Body of pancreas (tissue), 4 donors: ENCODE measurements around the gene RASAL1. TPM values are rescaled to one million over a fixed set of nuclear protein-coding genes. Genes with fewer than 3 reads are reported as not detected.

ENCODE experiments used
- ATAC-seq: fragments of 150-250 bp; one replicate; pipeline ENCODE4 v1.9.1; 2016
- DNase-seq, 4 donors: peaks; one replicate each; pipeline ENCODE4 v3.0.0-alpha.2; 2019
- H3K27ac ChIP-seq, 4 donors: fragments of 200-600 bp; sonication (generic); 1 replicate in 3 of 4; 2 replicates in 1 of 4; pipeline versions ENCODE4 v1.5.1 to v1.6.1; 2016 to 2019; ENCODE audit warnings: mild to moderate bottlenecking in 1 of 4, mixed read lengths in 1 of 4, moderate library complexity in 1 of 4
- H3K27me3 ChIP-seq, 2 donors: fragments of 200-600 bp; sonication (generic); one replicate each; pipeline ENCODE4 v1.6.0; 2016; ENCODE audit warnings: mild to moderate bottlenecking in 1 of 2
- H3K36me3 ChIP-seq, 2 donors: fragments of 200-600 bp; sonication (generic); replicated peaks in 1 of 2; 2 replicates each; pipeline ENCODE4 v1.5.1; 2016; ENCODE audit warnings: low read depth in 2 of 2; ENCODE audit not compliant: insufficient read depth in 1 of 2
- H3K4me1 ChIP-seq: fragments of 200-600 bp; sonication (generic); one replicate; pipeline ENCODE4 v1.6.0; 2016
- H3K4me3 ChIP-seq, 2 donors: fragments of 200-600 bp; sonication (generic); 1 replicate in 1 of 2; 2 replicates in 1 of 2; pipeline ENCODE4 v1.5.1; 2016 to 2019
- H3K9me3 ChIP-seq, 3 donors: fragments of 200-600 bp; sonication (generic); 1 replicate in 2 of 3; 2 replicates in 1 of 3; pipeline ENCODE4 v1.5.1; 2016
- CTCF ChIP-seq, 7 experiments: fragments of 450-650 bp in 4 of 7; fragments of 200-600 bp in 3 of 7; sonication (generic) in 3 of 7; IDR thresholded peaks; one replicate each; pipeline ENCODE4 v1.5.1; 2016 to 2019; ENCODE audit warnings: antibody characterized with exemption in 7 of 7
- POLR2A ChIP-seq, 3 donors: fragments of 450-650 bp; IDR thresholded peaks; one replicate each; pipeline ENCODE4 v1.6.1; 2016; ENCODE audit warnings: antibody characterized with exemption in 3 of 3, mild to moderate bottlenecking in 2 of 3
- WGBS, 2 donors: methylation state at CpG; one replicate each; pipeline ENCODE4 v1.1.5; 2017; 5-methylcytosine and 5-hydroxymethylcytosine counted together
- intact Hi-C: fragments of 100-400 bp; cut with DNase I; formaldehyde crosslinking; loops from one replicate; pipeline ENCODE4 v1.15.1; 2023
- total RNA-seq, 2 donors: library from RNA; depleted of rRNA; stranded (reverse); fragments of >200 nt; gene quantifications; one replicate each; pipeline ENCODE4 v1.1.0, GENCODE V29; 2016

RASAL1 gene
- total RNA-seq, 2 donors from 2014 or later: 0.66 to 2.1 TPM

DNA sequence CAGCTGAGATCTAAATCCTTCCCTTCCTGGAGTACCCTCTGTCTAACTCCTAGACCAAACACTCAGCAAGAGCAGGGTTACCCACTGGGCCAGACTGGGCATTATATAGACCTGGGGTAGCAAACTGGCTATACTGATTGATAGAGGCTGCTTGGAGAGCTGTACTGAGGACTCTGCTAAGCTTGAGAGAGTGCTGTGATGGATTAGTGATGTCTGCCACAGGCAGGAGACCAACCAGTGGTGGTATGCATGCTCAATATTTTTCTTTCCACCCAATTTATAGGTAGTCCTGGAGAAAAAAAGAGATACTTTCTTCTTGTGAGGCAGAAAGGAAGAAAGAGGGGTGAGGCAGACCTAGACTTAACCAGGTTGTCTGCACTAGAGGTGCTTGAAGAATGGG, 45.7 kb downstream of the RASAL1 start:
- no peak for ATAC-seq
- TF ChIP-seq CTCF (IDR thresholded peaks at IDR 0.05): no peak
- no peak for TF ChIP-seq POLR2A (IDR thresholded peaks at IDR 0.05)
- Histone ChIP-seq H3K27ac (no peak overlapping the region), H3K27me3 (no peaks in the 10 kb centered on the region), H3K9me3 (no peaks in the 10 kb centered on the region), H3K36me3 (no peaks in the 10 kb centered on the region), H3K4me3 (no peak overlapping the region), H3K4me1 (peaks cover 15% of the 10 kb centered on the region)
- no peak for DNase-seq
- intact Hi-C loops: loop anchor here (5.0 kb wide), 1 partner anchor 33 kb away; the partner anchor contains the start of gene DTX1

- TF ChIP-seq POLR2A (IDR thresholded peaks at IDR 0.05) (no peak), CTCF (IDR thresholded peaks at IDR 0.05) (no peak)
- H3K4me1 ChIP-seq: peaks cover 15% of the 10 kb centered on the region
- no peak overlapping the region for H3K27ac ChIP-seq
- H3K27me3 ChIP-seq: no peaks in the 10 kb centered on the region
- no peaks in the 10 kb centered on the region for H3K9me3 ChIP-seq
- intact Hi-C loops: no loop called here
- H3K4me3 ChIP-seq: no peak overlapping the region
- ATAC-seq: no peak
- no peak for DNase-seq
- 69 to 70% methylated on average over 4 to 13 of the region's 13 CpGs for WGBS, 2 donors
- H3K36me3 ChIP-seq: no peaks in the 10 kb centered on the region
Measured at GRCh38 chr12:113088971-113089756, 46.4 kb downstream of the RASAL1 start.

DNA sequence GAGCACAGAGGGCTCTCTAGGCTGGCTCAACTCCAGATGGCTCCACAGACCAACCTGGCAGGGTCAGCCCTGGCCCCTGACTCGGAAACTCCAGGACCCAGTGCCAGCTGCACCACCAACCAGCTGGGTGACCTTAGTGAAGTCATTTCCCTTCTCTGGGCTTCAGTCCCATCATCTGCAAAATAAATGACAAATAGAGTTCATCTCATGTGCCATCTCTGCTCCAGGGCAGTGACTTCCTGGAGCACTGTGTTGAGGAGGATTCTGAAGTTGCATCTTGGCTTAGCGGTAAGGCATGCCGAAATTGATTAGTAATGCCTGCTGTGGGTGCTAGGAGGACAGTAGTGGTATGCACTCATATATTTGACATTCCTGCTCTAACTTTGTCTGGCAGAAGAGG, 47.5 kb downstream of the RASAL1 start:
- Histone ChIP-seq H3K9me3 (no peaks in the 10 kb centered on the region), H3K36me3 (no peaks in the 10 kb centered on the region), H3K27me3 (no peaks in the 10 kb centered on the region), H3K4me3 (no peak overlapping the region), H3K27ac (peak overlapping the region in 1 of 4 donors; percentile 71), H3K4me1 (peaks cover 15% of the 10 kb centered on the region)
- DNase-seq: no peak
- intact Hi-C loops: no loop called here
- TF ChIP-seq CTCF (IDR thresholded peaks at IDR 0.05) (no peak), POLR2A (IDR thresholded peaks at IDR 0.05) (no peak)
- no peak for ATAC-seq
- WGBS, 2 donors: 81 to 83% methylated on average over 3 of the region's 3 CpGs

- TF ChIP-seq CTCF (IDR thresholded peaks at IDR 0.05) (no peak), POLR2A (IDR thresholded peaks at IDR 0.05) (no peak)
- Histone ChIP-seq H3K4me1 (peaks cover 15% of the 10 kb centered on the region), H3K9me3 (no peaks in the 10 kb centered on the region), H3K4me3 (no peak overlapping the region), H3K36me3 (no peaks in the 10 kb centered on the region), H3K27ac (peak overlapping the region in 3 of 4 donors; percentile 40 to 71 (median 65)), H3K27me3 (no peaks in the 10 kb centered on the region)
- intact Hi-C loops: no loop called here
- ATAC-seq (no peak), DNase-seq (no peak)
- 50 to 57% methylated on average over 5 of the region's 5 CpGs for WGBS, 2 donors
Measured at GRCh38 chr12:113087193-113087592, 48.4 kb downstream of the RASAL1 start.
